ENCODE results near the gene ABHD1.

Gene ABHD1

DNA sequence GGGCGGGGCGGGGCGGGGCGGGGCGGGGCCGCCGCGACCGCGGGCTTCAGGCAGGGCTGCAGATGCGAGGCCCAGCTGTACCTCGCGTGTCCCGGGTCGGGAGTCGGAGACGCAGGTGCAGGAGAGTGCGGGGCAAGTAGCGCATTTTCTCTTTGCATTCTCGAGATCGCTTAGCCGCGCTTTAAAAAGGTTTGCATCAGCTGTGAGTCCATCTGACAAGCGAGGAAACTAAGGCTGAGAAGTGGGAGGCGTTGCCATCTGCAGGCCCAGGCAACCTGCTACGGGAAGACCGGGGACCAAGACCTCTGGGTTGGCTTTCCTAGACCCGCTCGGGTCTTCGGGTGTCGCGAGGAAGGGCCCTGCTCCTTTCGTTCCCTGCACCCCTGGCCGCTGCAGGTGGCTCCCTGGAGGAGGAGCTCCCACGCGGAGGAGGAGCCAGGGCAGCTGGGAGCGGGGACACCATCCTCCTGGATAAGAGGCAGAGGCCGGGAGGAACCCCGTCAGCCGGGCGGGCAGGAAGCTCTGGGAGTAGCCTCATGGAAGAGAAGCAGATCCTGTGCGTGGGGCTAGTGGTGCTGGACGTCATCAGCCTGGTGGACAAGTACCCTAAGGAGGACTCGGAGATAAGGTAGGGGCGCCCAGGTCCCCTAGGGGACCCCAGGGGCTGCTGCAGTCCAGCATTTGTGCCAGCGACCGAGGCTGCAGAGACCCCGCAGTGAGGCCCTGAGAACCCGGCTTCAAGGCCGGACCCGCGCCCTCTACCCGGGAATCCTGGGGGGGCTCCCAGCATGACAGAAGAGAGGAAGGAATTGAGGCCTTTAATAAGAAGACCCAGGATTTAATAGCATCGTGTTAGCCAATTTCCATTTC is 36.7 kb upstream of the ABHD1 start, which contains the start of gene KHK:
Gene KHK, plus strand, starts transcription at position 49 of the 870 bp plus-strand sequence. Its CDS starts 488 bp downstream, at position 537.
- no peak for DNase-seq (ENCODE audit: low read depth)

DNA sequence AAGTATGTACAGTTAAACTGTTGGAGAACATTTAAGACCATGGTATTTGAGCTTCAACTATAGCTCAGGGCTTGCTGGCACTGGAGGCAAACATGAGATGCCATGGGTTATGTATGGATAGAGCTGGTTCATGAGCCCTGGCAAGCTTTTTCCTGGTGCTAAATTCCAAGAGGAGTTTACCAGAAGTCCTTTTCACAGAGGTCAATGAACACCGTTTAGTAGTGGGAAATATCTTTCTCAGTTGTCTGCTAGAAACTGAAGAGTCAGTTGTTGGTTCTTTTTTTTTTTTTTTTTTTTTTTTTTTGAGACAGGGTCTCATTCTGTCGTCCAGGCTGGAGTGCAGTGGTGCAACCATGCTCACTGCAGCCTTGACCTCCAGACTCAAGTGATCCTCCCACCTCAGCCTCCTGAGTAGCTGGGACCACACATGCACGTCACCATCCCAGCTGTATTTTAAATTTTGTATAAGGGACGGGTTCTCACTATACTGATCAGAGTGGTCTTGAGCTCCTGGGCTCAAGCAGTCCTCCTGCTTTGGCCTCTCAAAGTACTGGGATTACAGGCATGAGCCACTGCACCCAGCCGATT is 35.7 kb upstream of the ABHD1 start:
- no peak for DNase-seq (ENCODE audit: low read depth)

DNA sequence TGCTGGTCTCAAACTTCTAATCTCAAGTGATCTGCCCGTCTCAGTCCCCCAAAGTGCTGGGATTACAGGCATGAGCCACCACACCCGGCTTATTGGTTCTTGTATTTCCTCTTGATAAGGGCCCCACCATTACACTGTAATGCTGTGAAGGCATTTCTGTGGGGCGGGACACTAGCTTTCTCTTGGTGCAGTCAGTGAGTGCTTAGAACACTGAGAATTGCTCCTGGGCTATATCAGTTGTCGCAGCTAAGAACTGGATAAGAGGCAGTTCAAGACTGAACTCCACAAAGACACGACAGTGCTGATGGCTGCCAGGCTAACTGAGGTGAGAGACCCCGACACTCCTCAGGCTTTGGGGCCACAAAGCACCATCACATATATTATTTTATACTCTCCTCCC is 35.0 kb upstream of the ABHD1 start:
- DNase-seq (ENCODE audit: low read depth), result no peak

DNA sequence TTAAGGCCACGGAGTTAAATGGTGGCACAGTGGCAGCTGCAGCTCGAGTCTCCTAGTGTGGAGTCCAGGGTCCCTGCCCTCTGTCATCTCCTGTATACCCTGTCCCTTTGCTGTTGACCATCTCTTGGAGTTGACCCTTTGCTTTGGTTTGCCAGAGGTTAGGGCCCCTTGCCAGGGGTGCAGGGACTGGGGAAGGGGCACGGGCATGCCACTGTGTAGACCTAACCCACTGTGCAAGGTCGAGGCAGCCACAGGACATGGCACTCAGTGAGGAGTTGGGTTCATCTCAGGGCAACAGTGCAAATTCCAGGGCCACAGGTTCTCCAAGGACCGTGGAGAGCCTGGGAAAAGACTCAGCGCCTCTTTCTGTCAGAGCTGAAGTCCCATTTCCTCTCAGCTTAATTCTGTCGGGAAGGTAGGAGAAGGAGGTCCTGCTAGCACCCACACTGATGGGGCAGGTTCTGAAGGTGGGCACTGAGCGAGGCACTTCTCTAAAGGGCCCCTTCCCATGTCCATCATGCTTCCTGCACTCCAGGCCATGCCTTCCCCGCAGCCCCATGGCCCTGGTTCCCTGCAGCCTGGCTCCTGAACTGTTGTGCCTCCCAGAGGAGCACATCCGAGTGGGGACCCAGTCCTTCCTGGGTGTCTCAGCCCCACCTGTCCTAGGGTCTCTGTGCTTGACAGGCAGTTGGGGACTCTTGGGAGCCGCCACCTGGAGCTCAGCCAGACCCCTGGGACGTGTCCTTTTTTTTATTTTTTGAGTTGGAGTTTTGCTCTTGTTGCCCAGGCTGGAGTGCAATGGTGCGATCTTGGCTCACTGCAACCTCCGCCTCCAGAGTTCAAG is 34.3 kb upstream of the ABHD1 start:
- DNase-seq (ENCODE audit: low read depth), result no peak

DNA sequence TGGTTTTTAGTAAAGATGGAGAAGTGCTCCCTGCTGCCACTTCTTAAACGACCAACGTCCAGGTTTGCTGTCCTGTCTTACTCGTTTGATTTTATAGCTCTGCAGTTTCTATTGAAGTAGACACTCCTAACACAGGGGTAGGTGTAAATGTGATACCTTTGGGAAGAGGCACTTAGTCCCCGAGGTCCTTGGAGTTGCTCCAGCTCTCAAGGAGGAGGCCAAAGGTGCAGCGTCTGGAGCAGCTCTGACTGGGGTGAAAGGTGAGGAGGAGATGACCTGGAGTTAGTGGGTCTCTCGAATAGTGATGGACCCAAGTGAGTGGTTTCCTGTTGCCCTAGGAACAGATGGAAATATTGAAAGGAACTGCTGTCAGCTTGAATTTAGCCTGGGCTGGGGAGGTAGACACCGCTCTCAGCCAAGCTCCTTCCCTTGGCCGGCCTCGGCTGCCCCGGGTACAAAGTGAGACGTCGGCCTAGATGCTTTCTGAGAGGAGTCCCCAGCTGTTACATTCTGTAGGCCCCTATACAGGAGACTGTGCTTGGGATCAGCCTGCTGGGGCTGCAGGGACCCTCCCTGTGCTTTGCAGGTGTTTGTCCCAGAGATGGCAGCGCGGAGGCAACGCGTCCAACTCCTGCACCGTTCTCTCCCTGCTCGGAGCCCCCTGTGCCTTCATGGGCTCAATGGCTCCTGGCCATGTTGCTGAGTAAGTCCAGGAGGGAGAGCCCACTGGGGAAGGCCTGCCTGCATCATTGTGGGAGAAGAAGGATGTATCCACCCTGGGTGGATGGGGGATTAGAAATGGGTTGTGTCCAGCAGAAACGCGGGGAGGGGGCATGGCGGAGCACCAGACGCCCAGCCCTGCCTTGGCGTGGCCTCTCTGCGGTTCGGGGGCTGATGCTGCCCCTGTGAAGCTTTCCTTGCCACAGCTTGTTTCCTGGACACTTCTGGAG is 31.6 kb upstream of the ABHD1 start:
- DNase-seq (ENCODE audit: low read depth), result no peak

DNA sequence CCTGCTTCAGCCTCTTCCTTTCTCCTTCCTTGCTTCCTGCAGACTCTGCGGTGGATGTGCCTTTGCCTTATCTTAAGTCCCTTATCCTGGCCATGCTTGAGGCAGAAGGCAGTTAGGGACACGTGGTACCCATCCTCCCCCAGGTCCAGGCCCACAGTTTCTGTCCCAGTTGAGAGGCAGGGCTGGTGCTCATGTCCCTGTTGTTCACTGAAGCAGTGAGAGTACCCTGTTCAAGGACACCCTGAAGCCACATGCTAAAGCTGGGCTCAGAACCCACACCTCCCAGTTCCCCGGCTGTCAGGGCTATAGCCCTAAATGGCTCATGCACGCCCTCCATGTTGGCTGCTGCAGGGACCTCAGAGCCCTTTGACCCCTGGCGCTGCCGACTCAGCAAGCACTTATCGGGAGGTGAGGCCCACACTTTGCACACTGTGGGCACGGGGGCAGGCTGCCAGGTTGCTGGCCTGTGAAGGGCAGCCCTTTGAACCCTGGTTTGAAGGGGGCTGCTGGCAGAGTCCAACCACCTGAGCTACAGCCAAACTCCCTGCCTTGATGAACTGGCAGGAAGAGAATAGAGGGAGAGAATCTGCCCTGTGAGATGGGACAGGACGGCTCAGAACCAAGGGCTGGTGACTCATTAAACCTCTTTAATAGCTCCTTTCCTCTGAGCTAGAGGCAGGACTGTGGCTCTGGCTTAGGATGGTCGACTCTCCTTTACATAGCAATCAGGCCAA is 30.8 kb upstream of the ABHD1 start:
- DNase-seq (ENCODE audit: low read depth), result no peak

DNA sequence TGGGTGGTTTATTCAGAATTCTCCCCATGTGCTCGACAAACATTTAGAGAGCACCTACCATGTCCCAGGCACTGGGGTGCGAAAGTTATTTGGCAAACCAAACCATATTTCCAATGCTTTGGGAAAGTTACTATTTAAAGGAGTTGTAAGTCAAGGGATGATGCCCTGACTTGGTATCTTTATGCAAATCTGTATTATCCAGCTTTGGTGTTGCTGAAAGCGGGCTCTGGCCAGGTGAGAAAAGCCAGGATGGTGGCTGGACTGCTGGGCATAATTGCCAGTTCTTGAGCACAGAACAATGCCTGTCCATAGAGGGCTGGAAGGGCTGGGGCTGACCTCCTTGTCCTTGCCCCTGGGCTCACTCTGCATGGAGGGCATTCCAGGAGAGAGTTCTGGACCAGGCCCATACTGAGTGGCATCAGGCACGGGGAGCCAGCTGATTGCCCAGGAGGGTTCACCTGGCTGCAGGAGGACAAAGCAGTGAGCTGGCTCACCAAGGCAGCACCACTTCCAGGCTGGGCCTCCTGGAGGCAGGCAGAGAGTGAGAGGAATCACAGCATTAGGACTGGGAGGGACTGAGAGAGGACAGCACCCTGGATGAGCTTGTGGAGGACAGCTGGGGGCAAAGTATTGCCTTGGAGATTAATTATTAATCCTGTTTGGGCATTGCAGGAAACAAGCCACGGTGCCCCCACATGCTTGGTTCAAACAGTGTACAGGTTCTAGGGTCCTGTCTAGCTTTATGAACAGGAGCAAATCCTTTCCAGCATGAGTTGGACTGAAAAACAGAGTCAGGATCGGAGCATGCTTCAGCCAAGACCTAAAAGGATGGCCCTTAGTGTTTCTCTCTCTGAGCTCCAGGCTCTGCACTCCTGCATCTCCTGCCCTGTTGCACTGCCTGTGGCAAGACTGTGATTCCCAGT is 29.9 kb upstream of the ABHD1 start:
- no peak for DNase-seq (ENCODE audit: low read depth)

DNA sequence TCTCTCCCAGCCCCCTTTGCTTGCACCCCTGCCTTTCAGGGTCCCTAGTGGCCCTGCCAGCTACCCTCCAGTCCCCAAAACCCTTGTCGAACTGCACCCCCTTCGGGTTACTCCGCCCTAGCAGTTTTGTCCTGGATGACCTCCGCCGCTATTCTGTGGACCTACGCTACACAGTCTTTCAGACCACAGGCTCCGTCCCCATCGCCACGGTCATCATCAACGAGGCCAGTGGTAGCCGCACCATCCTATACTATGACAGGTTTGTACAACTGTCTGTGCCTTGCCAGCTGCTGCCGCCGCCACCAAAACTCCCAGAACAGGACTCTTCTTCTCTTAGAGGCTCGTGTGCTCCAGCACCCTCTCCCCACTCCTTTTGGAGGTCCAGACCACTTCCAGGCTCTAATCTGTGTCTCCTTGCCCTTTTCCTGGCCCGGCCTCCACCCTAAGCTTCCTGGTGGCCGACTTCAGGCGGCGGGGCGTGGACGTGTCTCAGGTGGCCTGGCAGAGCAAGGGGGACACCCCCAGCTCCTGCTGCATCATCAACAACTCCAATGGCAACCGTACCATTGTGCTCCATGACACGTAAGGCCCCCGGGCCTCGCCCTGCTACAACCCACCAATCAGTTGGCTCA is 29.1 kb upstream of the ABHD1 start:
- DNase-seq (ENCODE audit: low read depth), result no peak

DNA sequence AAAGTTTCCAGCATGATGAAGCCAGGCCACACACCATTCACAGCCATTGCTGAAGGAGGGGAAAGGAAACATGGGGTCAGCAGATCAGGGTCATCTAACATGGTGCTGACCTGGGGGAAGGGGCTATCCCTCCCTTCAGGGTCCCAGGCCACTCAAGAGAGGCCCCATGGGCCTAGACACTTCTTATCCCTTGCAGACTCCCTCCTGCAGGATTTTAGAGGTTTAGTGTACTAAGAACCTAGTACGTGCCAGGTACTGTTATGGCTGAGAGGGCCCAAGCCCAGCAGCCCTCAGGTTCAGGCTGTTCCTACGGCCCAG is 28.2 kb upstream of the ABHD1 start:
- DNase-seq (ENCODE audit: low read depth), result no peak

DNA sequence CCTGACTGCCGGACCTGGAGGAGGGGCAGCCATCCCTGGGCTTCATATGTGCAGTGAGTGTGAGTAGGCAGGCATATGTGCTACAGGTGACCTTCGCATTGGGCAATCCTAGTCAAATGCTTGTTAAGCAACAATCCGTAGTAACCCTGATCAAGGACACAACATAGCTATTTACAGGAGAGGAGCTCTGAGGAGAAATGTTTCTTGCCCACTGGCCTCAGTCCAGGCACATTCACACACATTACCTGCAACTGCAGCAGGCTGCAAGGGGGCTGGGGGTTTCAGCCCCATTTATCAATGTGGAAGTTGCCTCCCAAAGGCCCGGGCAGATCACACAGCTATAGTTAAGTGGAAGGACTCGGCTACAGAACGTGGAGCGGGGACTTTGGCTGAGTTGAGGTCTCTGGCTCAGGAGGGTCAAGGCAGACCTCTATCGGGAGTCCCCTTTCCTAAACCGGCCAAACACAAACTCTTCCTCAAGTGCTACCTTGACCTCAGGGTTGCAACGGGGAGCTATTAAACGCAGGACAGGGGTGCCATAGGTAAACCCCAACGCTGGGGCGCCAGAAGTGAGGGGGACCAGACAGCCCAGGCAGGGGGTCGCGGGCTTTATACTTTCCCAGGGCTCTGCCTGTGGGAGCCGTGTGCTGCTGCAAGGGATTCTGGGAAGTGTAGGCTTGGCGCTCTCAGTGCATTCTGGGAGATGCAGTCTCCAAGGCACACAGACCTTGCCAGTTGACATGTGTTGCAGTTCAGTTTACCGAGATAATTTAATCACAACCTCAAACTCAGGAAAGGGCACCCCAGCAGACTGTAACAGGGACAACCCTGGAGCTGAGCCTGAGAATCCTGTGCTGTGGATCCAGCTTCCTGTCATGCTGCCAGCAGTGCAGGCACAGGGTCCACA is 27.6 kb upstream of the ABHD1 start:
- no peak for DNase-seq (ENCODE audit: low read depth)

DNA sequence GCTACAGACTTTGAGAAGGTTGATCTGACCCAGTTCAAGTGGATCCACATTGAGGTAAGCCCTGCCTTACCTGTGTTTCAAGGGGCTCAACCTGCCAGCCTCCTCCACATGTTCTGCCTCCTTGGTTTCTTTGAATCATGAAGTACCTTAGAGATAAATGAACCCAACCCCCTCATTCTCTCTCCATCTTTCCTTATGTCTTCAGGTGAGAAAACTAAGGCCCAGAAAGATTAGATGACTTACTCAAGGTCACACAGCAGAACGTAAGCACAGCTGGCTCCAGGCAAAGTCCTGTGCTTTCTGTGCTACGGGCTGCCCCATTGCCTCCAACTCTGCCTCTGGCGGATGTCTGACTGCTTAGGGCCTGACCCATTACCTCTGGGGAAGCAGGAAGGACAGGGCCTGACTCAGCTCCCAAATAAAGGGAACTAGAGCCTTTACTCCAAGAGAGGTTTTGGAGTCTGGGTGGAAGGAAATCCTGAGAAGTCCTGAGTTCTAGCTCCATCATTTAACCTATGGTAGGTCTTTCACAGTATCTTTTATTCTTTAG is 26.8 kb upstream of the ABHD1 start:
- DNase-seq (ENCODE audit: low read depth), result no peak

DNA sequence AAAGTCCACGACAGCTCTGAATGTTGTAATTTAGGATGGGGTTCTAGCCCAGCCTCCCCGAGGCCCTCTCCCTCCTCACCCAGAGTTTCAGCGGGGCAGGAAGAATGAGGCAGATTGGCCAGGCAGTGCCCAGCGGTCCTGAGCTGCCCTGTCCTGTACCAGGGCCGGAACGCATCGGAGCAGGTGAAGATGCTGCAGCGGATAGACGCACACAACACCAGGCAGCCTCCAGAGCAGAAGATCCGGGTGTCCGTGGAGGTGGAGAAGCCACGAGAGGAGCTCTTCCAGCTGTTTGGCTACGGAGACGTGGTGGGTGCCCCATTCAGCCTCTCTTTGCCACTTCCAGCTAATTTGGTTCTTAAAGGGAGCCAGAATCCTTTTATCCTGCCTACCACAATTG is 26.3 kb upstream of the ABHD1 start:
- DNase-seq (ENCODE audit: low read depth), result no peak

DNA sequence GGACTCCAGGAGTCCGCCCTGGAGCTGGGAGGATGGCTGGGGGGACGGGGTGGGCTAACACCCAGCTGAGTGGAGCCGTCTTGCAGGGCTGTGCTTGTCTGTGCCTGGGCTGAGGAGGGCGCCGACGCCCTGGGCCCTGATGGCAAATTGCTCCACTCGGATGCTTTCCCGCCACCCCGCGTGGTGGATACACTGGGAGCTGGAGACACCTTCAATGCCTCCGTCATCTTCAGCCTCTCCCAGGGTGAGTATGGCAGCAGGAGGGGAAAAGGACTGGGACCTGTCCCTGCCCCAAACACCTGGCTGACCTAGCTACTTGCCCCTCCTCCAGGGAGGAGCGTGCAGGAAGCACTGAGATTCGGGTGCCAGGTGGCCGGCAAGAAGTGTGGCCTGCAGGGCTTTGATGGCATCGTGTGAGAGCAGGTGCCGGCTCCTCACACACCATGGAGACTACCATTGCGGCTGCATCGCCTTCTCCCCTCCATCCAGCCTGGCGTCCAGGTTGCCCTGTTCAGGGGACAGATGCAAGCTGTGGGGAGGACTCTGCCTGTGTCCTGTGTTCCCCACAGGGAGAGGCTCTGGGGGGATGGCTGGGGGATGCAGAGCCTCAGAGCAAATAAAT is 24.2 kb upstream of the ABHD1 start:
- no peak for DNase-seq (ENCODE audit: low read depth)

DNA sequence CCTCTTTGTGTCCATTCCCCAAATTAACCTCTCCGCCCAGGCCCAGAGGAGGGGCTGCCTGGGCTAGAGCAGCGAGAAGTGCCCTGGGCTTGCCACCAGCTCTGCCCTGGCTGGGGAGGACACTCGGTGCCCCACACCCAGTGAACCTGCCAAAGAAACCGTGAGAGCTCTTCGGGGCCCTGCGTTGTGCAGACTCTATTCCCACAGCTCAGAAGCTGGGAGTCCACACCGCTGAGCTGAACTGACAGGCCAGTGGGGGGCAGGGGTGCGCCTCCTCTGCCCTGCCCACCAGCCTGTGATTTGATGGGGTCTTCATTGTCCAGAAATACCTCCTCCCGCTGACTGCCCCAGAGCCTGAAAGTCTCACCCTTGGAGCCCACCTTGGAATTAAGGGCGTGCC is 23.6 kb upstream of the ABHD1 start:
- DNase-seq (ENCODE audit: low read depth), result no peak

DNA sequence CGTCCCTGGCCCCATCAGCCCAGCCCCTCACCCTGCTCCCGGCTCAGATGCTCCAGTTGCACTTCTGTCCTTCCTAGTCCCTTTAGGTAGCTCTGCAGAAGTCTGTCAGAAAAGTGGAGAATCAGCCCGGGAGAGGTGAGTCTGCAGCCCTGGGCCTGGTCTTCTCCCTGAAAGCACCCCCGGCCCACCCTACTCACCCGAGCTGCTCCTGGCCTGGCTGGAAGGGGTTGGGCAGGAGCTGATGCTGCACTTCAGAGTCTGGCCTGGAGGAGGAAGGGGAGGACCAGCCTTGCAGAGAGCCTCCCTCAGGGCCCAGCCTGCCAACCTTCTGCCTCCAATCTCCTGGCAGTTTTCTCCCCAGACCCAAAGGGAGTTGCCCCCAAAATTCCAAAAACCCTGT is 21.3 kb upstream of the ABHD1 start:
- DNase-seq (ENCODE audit: low read depth), result no peak

DNA sequence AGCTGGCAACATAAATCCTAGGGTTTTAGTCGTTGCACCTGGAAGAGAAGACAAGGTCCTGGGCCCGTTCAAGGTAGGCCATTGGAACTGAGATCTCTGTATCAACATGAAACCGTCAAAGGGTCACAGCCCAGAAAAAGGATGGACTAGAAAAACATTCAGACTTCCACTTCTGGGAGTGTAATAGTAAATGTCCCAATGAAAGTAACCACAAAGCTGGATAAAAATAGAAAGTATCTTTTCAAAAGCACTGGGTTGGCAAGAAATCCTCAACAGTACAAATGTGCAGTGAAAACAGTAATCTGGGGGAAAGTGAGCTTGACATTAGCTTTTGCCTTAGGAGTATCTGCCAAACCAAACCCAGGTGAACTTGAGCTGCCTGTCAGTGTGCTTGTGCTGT is 17.6 kb upstream of the ABHD1 start:
- DNase-seq (ENCODE audit: low read depth), result no peak

DNA sequence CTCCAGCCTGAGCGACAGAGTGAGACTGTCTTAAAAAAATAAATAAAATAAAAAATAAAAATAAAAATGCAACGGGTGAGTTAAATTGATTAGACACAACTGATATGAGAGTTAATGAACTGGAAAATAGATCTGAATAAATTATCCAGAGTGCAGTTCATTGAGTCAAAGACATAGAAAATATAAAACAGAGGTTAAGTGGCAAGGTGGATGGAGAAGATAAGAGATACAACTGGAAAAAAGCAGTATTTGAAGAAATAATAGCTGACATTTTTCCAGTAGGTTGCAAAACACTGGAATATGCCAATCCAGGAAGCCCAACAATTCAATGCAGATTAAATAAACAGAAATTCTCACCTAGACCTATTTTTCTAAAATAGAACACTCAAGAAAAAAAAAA is 15.4 kb upstream of the ABHD1 start:
- DNase-seq (ENCODE audit: low read depth), result no peak

DNA sequence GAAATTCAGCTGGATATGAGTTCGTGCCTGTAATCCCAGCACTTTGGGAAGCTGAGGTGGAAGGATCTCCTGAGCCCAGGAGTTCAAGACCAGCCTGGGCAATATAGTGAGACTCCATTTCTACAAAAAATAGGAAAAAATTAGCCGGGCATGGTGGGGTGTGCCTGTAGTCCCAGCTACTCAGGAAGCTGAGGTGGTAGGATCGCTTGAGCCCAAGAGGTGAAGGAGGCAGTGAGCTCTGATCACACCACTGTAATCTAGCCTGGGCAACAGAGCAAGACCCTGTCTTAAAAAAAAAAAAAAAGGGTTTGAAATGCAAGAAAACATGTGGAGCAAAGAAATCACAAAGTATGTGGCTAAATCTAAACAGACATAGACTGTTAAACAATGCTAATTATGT is 14.5 kb upstream of the ABHD1 start:
- DNase-seq (ENCODE audit: low read depth), result no peak
